ENCODE measurements around the gene GPSM1. TPM values are rescaled to one million over a fixed set of nuclear protein-coding genes. Genes with fewer than 3 reads are reported as not detected.

GPSM1 gene
- total RNA-seq, 1 donor from 2014 or later, result 6.2 TPM

- no peak overlapping the region for H2AFZ ChIP-seq (replicated peaks)
- peaks cover 24% of the 10 kb centered on the region for H3F3A ChIP-seq (ENCODE audit: low read depth)
- no peak overlapping the region for H3K27ac ChIP-seq
- H3K9me3 ChIP-seq (ENCODE audit: low read depth), result no peaks in the 10 kb centered on the region
- no peaks in the 10 kb centered on the region for H3K4me1 ChIP-seq
- H3K27me3 ChIP-seq, result no peaks in the 10 kb centered on the region
- no peaks in the 10 kb centered on the region for H4K20me1 ChIP-seq (ENCODE audit: low read depth)
- no peaks in the 10 kb centered on the region for H3K36me3 ChIP-seq
- Mint-ChIP-seq H3K4me3 (no peak overlapping the region), H3K9me3 (peaks cover 22% of the 10 kb centered on the region), H3K27ac (no peak overlapping the region), H3K27me3 (ENCODE audit: insufficient read depth, low read depth) (peaks cover 8% of the 10 kb centered on the region), H3K4me1 (peaks cover 5% of the 10 kb centered on the region), H3K36me3 (peaks cover 5% of the 10 kb centered on the region)
- peak; percentile 69 for DNase-seq (ENCODE audit: low spot score)
- H3K79me2 ChIP-seq (ENCODE audit: low read depth), result no peaks in the 10 kb centered on the region
- H3K9ac ChIP-seq, result no peak overlapping the region
- TF ChIP-seq CTCF (IDR thresholded peaks at IDR 0.05), result peak; percentile 59
- no peak for TF ChIP-seq EZH2phosphoT487 (IDR thresholded peaks at IDR 0.05)
- no peak overlapping the region for H3K4me2 ChIP-seq
- H3K4me3 ChIP-seq, result no peak overlapping the region
Measured at GRCh38 chr9:136312436-136312835, 14.9 kb upstream of the GPSM1 start.

GRCh38 chr9:136313111-136314055 is 14.0 kb upstream of the GPSM1 start:
- Histone ChIP-seq H3K27me3 (no peaks in the 10 kb centered on the region), H3K79me2 (ENCODE audit: low read depth) (no peaks in the 10 kb centered on the region), H3K4me1 (no peaks in the 10 kb centered on the region), H3K9ac (no peak overlapping the region), H3K4me2 (no peak overlapping the region), H3F3A (ENCODE audit: low read depth) (peaks cover 15% of the 10 kb centered on the region), H3K36me3 (no peaks in the 10 kb centered on the region), H2AFZ (replicated peaks) (peak overlapping the region; percentile 57), H3K9me3 (ENCODE audit: low read depth) (no peaks in the 10 kb centered on the region), H4K20me1 (ENCODE audit: low read depth) (no peaks in the 10 kb centered on the region), H3K27ac (no peak overlapping the region), H3K4me3 (no peak overlapping the region)
- DNase-seq (ENCODE audit: low spot score), result no peak
- peaks cover 10% of the 10 kb centered on the region for H3K27me3 Mint-ChIP-seq (ENCODE audit: insufficient read depth, low read depth)
- H3K4me1 Mint-ChIP-seq, result peaks cover 13% of the 10 kb centered on the region
- H3K4me3 Mint-ChIP-seq, result no peak overlapping the region
- TF ChIP-seq EZH2 (IDR thresholded peaks at IDR 0.05) (no peak), CTCF (IDR thresholded peaks at IDR 0.05) (no peak), EZH2phosphoT487 (IDR thresholded peaks at IDR 0.05) (no peak)
- peaks cover 5% of the 10 kb centered on the region for H3K36me3 Mint-ChIP-seq
- H3K27ac Mint-ChIP-seq, result no peak overlapping the region
- peaks cover 22% of the 10 kb centered on the region for H3K9me3 Mint-ChIP-seq

- H3F3A ChIP-seq (ENCODE audit: low read depth), result peaks cover 8% of the 10 kb centered on the region
- no peak overlapping the region for H3K4me3 Mint-ChIP-seq
- H3K27me3 Mint-ChIP-seq (ENCODE audit: insufficient read depth, low read depth), result peaks cover 10% of the 10 kb centered on the region
- peaks cover 13% of the 10 kb centered on the region for H3K4me1 Mint-ChIP-seq
- H3K36me3 ChIP-seq, result no peaks in the 10 kb centered on the region
- H3K4me2 ChIP-seq, result no peak overlapping the region
- no peak overlapping the region for H2AFZ ChIP-seq (replicated peaks)
- no peak for DNase-seq (ENCODE audit: low spot score)
- peaks cover 5% of the 10 kb centered on the region for H3K36me3 Mint-ChIP-seq
- H3K27me3 ChIP-seq, result no peaks in the 10 kb centered on the region
- H4K20me1 ChIP-seq (ENCODE audit: low read depth), result no peaks in the 10 kb centered on the region
- H3K79me2 ChIP-seq (ENCODE audit: low read depth), result no peaks in the 10 kb centered on the region
- peaks cover 22% of the 10 kb centered on the region for H3K9me3 Mint-ChIP-seq
- H3K27ac ChIP-seq, result no peak overlapping the region
- no peak overlapping the region for H3K4me3 ChIP-seq
- no peaks in the 10 kb centered on the region for H3K4me1 ChIP-seq
- TF ChIP-seq EZH2phosphoT487 (IDR thresholded peaks at IDR 0.05) (no peak), CTCF (IDR thresholded peaks at IDR 0.05) (no peak), EZH2 (IDR thresholded peaks at IDR 0.05) (no peak)
- H3K27ac Mint-ChIP-seq, result no peak overlapping the region
- no peak overlapping the region for H3K9ac ChIP-seq
- no peaks in the 10 kb centered on the region for H3K9me3 ChIP-seq (ENCODE audit: low read depth)
Measured at GRCh38 chr9:136314056-136314416, 13.3 kb upstream of the GPSM1 start.
